Endometrium (tissue), 2 donors: ENCODE data around the gene GMPPA.

Experiments used
- FAIRE-seq: peaks from 2 replicates; lab custom pipeline; 2012; peaks lifted over from hg19 to GRCh38; lab: Jason Lieb, UNC
- donor health status: control.
- donor health status: control.

Gene GMPPA

DNA sequence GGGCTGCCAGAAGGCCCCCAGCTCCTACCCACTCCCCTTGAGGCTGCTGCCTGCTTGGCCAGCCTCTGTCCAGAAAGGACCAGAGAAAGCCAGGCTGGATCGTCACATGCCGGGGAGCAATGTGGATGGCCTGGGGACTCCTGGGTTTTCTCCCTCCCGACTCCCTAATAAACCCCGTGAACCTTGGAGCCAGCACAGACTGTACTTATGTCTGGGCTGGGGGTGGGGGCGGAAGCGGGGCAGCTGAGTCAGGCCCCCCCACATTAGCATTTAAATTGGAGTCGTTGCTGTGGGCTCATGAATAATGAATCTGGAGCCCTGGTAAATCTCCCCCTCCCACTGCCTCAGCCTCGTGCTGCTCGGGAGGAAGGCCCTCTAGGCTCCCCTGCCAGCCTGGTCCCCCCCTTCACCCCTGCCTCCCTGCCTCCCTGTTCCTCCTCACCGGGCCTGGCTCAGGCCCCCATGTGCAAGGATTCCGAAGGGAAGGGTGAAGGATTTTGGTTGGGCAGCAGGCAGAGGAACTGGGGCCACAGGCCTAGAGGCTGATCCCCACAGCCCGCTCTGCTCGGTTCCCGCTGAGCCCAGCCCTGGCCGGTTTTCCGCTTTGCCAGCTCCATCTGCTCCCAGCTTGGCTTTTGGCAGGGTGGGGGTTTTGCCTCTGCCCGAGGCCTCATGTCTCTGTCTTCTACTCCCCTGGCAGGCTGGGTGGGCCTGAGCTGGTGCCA is 8.3 kb downstream of the GMPPA start:
- FAIRE-seq: no peak

GRCh38 chr2:219507581-219508443 is 9.1 kb downstream of the GMPPA start:
- no peak for FAIRE-seq

DNA sequence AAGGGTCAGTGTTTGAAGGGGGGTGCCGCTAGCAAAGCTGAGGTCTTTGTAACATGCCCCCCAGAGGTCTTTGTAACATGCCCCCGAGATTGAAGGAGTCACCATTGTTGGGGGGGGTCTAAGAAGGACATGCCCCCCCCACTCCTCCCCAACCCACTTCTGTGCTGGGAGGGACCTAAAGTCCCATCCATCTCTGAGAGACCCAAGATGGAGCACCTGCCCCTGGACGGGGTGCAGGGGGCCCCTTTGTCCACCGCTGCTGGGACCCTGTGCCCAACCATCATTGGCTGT is 9.7 kb downstream of the GMPPA start:
- no peak for FAIRE-seq

- no peak for FAIRE-seq
Measured at GRCh38 chr2:219508971-219509779, 10.5 kb downstream of the GMPPA start.

GRCh38 chr2:219509780-219510511 is 11.3 kb downstream of the GMPPA start:
- no peak for FAIRE-seq

- no peak for FAIRE-seq
Measured at GRCh38 chr2:219510512-219511135, 11.9 kb downstream of the GMPPA start.

DNA sequence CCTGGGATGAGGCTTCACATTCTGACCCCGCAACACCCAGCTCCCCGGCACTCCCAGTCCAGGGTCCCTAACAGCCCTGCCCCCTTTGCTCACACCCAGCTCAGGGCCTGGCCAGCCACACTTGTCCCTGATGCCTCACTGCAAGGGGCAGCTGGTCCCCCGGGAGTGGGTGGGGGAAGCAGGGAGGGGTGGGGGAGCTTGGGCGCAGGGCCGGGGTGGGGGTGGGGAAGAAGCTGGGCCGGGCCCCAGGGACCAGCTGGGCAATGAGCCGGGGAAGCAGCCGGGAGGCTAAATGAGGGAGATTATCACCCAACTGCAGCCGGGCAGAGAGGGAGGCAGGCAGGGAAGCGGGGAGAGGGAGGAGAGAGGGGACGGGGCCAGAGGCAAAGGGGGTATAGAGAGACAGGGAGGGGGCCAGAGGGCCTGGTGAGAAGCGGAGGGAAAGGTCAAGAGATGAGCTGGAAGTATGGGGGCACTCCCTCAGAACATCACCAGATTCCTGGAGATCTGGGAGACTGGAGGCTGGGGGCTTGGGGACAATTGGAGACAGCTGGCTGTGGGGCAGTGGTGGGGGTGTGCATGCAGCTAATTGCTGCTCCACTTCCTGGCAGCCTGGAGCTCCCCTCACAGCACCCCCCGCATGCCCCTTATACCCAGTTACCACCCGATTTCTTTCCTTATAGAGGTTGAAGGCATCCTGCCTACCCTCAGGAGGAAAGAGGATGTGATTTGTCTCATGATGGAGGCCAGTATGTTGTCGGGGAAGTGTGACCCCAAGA is 13.0 kb downstream of the GMPPA start:
- no peak for FAIRE-seq

- no peak for FAIRE-seq
Measured at GRCh38 chr2:219512524-219513216, 14.0 kb downstream of the GMPPA start.

DNA sequence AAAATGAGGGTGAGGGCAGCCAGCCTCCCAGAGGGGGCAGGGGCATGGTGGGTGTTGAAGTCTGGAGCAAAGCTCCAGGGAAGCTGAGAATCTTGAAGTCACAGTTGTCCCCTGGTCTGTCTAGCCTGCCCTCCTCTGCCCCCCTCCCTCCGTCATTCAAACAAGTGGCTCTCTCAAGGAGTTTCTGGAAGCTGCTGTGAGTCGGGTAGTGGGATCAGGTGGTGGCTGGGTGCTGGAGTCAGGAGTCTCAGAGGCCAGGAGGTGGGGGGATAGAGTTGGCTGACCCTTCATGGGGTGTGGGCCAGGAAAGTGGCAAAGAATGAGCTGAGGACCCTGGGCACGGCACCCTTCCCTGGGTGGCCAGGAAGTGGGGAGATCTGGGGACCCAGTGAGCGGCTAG is 15.1 kb downstream of the GMPPA start:
- no peak for FAIRE-seq

GRCh38 chr2:219514196-219514761 is 15.6 kb downstream of the GMPPA start, which contains the start of gene ASIC4:
Gene ASIC4, plus strand, starts transcription at chr2:219514482. Its CDS starts 243 bp downstream, at chr2:219514725.
- FAIRE-seq: no peak

- FAIRE-seq: no peak
Measured at GRCh38 chr2:219514836-219515235, 16.1 kb downstream of the GMPPA start.

DNA sequence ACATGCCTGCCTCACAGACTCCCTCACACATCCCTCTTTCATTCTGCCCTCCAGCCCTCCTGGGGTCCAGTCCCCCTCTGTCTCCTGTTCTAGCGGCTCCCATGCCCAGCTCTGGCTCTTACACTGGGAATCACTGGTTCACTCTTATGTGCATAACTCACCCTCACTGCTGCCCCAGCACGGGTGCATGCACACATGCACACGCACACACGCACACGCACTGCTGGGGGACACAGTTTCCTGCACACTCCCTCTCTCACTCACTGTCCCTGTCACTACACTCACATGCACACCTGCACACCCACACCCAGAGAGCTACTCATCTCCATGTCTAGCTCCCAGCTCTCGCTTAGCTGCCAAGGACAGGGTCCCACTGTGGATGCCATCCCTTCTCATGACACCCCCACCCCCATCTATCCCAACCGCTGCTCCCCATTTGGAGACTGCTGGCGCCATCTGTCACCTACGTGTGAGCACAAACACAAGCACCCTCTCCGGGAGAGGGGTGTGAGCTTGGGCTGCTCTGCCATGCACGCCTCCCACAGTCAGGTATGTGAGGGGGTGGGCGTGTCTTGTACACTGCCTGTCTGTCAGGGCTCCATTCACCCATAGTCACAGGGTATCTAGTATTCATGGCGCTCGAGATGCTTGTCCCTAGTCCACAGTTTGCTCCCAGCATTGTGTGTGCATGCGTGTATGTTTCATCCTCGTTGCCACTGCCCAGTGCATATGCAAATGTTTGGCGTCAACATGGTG is 17.4 kb downstream of the GMPPA start:
- no peak for FAIRE-seq

DNA sequence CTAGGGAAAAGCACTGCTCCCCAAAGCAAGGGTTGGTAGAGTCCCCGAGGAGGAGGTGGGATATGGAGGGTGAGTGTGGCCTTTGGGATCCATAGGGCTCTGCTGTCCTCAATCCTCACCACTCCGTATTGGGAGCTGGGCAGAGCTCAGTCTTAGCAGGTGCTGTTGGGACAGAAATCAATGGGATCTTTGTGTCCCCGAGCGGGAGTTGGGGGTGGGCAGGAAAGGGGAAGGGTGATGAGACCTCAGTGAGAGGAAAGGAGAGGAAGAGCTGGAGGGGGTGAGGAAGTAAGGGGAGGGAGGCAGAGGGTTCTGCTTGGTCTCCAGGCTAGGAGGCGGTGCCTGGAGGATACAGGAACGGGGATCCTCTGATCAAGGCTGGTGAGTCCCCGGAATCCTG is 18.2 kb downstream of the GMPPA start:
- no peak for FAIRE-seq

DNA sequence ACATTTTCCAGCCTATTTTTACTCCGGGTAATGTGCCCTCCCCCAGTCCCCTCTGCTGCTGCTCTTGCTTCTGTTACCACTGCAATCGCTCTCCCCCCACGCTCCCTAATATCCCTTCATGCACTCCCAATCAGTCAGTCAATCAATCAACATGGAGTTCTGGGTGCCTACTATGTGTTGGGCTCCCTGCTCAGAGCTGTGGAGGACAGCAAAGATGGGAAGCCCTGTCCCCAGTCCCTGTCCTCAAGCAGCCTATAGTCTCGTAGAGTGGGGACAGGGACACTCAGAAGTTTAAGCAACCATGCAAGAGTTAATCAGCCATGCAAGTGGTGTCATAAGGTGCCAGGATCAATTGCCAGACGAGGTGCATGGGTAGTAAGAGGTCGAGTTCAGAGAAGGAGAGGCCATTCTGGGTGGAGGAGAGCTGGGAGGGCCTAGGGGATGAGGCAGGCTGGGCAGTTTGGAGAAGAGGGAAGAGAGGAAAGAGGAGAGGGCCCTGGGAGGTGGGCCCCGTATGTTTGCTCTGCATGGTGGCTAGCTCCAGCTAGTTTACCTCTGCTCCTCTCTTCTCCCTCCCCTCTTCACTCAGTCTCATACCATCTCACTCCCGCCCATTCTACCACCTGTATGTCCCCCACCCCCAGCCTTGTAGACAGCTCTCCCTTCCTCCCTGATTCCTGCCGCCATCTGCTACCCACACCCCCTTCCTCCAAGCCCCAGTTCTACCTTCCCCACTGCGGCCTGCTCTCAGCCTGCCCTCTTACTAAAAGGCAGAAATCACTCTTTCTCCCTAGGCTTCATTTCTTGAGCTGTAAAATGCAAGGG is 19.5 kb downstream of the GMPPA start:
- FAIRE-seq: no peak

DNA sequence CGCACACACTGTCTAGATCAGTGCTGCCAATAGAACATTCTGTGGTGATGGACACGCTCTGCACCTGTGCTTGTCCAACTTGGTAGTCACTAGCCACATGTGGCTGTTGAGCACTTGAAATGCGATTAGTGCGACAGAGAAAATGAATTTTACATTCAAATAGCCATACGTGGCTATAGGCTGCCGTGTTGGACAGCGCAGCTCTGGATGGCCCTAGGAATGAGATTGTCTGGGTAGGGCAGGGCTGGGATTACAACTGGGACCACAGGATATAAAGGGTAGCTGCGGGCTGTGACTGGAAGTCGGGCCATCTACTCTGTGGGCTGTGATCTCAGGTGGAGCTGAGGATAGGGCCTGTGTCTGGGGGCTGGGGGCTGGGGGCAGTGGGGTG is 20.8 kb downstream of the GMPPA start:
- no peak for FAIRE-seq

DNA sequence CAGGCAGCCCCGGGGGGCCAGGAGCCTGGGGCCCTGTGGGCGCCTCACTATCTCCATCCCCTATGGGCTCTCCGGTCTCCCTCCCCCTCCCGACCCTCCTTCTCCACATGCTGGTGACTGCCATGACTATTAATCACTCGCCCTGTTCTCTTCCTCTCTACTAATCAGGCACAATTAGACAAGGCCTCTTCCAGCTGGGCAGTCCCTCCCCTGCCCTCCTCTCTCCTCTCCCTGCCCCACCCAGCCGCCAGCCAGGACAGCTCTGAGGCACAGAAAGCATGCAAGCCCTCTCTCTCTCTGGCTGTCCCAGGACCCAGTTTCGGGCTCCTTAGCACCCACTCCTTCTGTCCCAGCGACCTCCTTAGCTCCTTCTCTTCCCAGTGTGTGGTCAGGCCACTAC is 21.4 kb downstream of the GMPPA start:
- FAIRE-seq: no peak

DNA sequence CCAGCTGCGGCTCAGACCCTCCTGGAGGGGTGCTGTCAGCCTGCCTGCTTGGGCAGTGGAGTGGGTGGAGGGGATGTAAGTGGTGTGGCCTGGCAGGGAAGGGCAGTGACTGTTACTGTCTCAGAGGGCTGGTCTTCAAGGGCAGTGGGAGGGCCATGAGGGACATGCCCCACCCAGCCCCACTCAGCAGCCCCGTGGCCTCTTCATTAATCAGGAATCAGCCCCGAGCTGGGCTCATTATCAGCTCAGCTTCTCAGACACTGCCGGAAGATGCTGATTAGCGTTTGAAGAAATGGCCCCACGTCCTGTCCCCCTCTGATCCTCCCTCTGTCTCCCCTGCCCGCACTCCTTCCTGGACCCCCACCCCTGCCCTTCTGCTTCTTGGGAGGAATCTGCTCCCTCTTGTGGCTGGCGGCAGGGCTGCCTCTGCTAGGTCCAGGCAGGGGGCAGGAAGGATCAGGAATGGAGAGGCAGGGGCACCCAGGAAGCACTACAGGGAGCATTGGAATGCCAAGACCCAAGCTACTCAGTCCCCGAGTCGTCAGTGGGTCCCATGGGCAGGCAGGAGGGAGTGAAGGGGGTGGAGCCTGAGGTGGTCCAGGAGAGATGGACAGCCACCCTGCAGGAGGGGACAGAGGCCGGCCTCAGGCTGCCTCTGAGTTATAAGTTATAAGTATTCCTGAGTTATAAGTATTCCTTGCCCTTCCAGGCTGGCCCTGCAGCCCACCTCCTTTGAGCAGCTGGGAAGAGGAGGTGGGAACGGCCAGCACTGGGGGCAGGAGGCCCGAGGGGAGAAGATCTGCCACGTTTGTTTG is 22.6 kb downstream of the GMPPA start:
- FAIRE-seq: no peak
